ENCODE results near the gene GSK3A.

Gene GSK3A

GRCh38 chr19:42247640-42248199, 5.3 kb upstream of the GSK3A start:
- no peak for DNase-seq

GRCh38 chr19:42246922-42247639, 4.7 kb upstream of the GSK3A start:
- no peak for DNase-seq

GRCh38 chr19:42246143-42246921, 3.9 kb upstream of the GSK3A start:
- no peak for DNase-seq

- no peak for DNase-seq
Observed at GRCh38 chr19:42245231-42245630, 2.8 kb upstream of the GSK3A start.

GRCh38 chr19:42244347-42245220, 2.2 kb upstream of the GSK3A start:
- peak; percentile 90 for DNase-seq

GRCh38 chr19:42242069-42242511, 312 bp downstream of the GSK3A start:
- DNase-seq, result no peak

- no peak for DNase-seq
Observed at GRCh38 chr19:42241279-42241678, 1.1 kb downstream of the GSK3A start.

- no peak for DNase-seq
Observed at GRCh38 chr19:42239544-42240220, 2.7 kb downstream of the GSK3A start.

- DNase-seq, result no peak
Observed at GRCh38 chr19:42235181-42235580, 7.2 kb downstream of the GSK3A start.

GRCh38 chr19:42234364-42234763, 8.0 kb downstream of the GSK3A start:
- no peak for DNase-seq

- no peak for DNase-seq
Observed at GRCh38 chr19:42233678-42234292, 8.6 kb downstream of the GSK3A start.

GRCh38 chr19:42233106-42233505, 9.3 kb downstream of the GSK3A start:
- DNase-seq, result no peak

- no peak for DNase-seq
Observed at GRCh38 chr19:42232435-42232834, 10.0 kb downstream of the GSK3A start.

GRCh38 chr19:42230571-42230970, 11.8 kb downstream of the GSK3A start:
- no peak for DNase-seq

GRCh38 chr19:42229855-42230351, 12.5 kb downstream of the GSK3A start:
- DNase-seq, result no peak

- DNase-seq, result no peak
Observed at GRCh38 chr19:42229301-42229854, 13.0 kb downstream of the GSK3A start.

GRCh38 chr19:42228641-42229040, 13.8 kb downstream of the GSK3A start:
- no peak for DNase-seq

GRCh38 chr19:42226886-42227285, 15.5 kb downstream of the GSK3A start:
- DNase-seq, result no peak

GRCh38 chr19:42225718-42226292, 16.6 kb downstream of the GSK3A start:
- DNase-seq, result no peak

GRCh38 chr19:42224940-42225717, 17.3 kb downstream of the GSK3A start:
- DNase-seq, result no peak

All from activated effector memory CD4-positive, alpha-beta T cell treated with Interleukin-2 at 50 U/mL for 16 hours (primary cell).